Measurements from ENCODE around the gene SLC25A21.

- TF ChIP-seq CTCF (IDR thresholded peaks at IDR 0.05; ENCODE audit: insufficient read depth, low read length, poor library complexity, severe bottlenecking) (no peak), EZH2phosphoT487 (conservative IDR thresholded peaks at IDR 0.05; ENCODE audit: low read length) (no peak)
Measured at GRCh38 chr14:36834293-36834692, 338.1 kb downstream of the SLC25A21 start.

All from SU-DHL-6 (cell line).